HG03520 (cell line): Measurements from ENCODE around the gene IGFBP4.
"Not testable (repeated sequence)": the region's sequence is repeated elsewhere in the genome, so short reads cannot be mapped to it uniquely, and the experiment has no call there.

Experiments used
- ATAC-seq: cut with Tn5 transposase; IDR thresholded peaks from one replicate; pipeline ENCODE4 v1.9.1; 2021; ENCODE audit warnings: mild to moderate bottlenecking, moderate library complexity; ENCODE audit not compliant: unreplicated experiment

IGFBP4 gene

DNA sequence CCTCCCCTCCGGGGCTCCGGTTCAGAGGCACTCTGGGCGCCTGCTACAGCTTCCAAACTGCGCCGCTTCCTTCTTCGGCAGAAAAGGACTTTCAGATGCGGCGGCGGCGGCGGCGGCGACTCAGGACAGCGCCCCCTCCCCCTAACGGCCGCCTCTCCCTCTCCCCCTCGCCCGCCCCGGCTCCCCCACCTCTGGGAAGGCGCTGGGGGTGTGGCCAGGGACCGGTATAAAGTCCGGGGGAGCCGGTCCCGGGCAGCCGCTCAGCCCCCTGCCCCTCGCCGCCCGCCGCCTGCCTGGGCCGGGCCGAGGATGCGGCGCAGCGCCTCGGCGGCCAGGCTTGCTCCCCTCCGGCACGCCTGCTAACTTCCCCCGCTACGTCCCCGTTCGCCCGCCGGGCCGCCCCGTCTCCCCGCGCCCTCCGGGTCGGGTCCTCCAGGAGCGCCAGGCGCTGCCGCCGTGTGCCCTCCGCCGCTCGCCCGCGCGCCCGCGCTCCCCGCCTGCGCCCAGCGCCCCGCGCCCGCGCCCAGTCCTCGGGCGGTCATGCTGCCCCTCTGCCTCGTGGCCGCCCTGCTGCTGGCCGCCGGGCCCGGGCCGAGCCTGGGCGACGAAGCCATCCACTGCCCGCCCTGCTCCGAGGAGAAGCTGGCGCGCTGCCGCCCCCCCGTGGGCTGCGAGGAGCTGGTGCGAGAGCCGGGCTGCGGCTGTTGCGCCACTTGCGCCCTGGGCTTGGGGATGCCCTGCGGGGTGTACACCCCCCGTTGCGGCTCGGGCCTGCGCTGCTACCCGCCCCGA lies at the start of gene IGFBP4:
Gene IGFBP4, plus strand, starts transcription at position 255 of the 792 bp plus-strand sequence. Its CDS starts 286 bp downstream, at position 541.
- no peak for ATAC-seq

DNA sequence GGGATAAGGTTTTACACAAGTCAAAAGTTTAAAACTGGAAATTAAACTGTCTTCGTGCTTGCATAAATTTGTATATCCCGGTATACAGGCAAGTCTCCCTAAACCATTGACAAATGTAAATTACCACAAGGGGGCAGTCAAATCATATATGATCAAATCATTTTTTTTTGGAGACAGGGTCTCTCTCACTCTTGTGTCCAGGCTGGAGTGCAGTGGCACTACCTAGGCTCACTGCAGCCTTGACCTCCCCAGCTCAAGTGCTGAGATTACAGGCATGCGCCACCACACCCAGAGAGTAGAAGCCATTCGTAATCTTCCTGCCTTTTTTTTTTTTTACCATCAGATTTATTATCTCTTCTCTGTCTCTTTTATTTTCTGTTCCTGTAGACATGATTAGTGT lies 44.1 kb upstream of the IGFBP4 start:
- ATAC-seq: no peak

DNA sequence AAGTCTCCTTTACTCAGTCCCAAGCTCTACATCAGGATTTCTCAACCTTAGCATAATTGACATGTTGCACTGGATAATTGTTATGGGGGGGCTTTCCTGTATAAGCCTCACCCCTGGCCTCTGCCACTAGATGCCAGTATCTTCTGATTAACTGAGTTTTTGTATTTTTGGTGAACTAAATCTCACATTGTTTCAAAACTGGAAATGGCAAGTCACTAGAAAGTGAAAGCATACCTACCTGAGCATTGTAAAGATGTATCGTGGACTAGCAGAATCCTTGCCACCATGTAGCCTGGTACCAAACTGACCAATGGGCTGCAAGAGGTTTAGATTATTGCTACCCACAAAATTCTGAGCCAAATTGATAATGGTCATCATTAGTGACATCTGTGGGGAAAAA lies 40.6 kb upstream of the IGFBP4 start:
- ATAC-seq: no peak

DNA sequence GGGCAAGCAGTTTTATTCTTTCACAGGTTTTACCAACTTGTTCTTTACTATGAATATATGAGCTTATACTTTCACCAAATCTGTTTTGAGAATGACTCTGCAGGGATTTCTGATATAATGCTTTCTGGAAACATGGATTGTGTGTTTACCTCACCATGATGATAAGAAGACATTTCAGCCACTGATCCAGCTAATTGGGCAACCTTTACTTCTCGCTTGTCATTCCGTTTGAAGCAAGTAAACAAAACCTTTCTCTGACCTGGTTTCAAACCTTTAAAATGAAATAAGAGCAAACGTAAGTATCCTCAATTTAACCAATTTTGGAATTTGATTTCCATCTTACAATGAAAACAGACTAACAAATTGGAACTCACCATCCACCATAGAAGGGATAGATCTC lies 39.2 kb upstream of the IGFBP4 start:
- ATAC-seq: no peak

DNA sequence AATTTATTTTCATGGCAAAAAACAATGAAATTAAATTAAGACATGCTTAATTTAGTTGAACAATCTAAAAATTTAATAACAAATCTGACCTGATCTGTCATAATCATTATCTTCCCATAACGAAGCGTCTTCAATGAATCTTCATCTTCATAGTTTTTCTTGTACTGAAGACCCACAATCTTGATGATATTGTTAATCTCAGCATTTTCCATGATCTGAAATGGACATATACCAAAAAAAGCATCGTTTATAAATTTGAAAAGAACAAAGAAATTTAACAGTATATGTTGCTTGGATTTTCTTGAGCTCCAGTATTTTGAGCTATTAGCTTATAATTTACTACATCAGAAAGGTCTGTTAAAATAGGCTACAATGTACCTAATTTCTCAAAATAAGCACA lies 35.8 kb upstream of the IGFBP4 start:
- ATAC-seq: no peak

DNA sequence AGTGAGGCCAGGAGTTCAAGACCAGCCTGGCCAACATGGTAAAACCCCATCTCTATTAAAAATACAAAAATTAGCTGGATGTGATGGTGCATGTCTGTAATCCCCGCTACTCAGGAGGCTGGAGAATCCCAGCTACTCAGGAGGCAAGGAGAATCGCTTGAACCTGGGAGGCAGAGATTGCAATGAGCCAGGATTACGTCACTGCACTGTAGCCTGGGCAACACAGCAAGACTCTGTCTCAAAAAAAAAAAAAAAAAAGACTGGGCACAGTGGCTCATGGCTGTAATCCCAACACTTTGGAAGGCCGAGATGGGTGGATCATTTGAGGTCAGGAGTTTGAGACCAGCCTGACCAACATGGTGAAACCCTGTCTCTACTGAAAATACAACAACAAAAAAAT lies 33.7 kb upstream of the IGFBP4 start:
- not testable (repeated sequence) for ATAC-seq

DNA sequence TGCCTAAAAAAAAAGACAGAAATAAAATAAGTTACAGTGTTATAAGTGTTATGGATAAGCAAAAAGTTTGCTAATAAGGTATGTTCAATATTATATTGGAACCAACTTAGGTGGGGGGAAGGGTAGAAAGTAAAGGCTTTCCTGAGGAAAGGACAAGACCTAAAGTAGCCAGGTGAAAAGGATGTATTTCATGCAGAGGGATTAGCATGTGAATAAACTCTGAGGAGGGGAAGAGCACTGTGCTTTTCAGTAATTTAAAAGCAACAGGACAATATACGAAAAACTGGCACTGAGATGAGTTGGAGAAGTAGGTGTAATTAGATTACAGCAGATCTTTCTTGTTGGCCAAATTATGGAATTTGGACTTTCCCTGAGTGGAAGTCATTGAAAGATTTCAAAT lies 33.2 kb upstream of the IGFBP4 start:
- ATAC-seq: no peak

DNA sequence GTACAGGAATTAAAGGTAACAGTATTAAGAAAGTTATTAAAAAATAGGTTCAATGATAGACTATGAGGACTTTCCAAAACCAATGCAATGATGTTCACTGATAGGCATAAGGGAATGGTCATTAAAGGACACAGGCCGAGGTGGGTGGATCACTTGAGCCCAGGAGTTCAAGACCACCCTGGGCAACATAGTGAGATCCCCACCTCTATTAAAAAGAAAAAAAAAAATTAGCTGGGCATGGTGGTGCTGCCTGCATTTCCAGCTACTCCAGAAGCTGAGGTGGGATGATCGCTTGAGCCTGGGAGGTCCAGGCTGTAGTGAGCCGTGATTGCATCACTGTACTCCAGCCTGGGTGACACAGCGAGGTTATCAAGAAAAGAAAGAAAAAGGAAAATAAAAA lies 31.4 kb upstream of the IGFBP4 start:
- no peak for ATAC-seq

DNA sequence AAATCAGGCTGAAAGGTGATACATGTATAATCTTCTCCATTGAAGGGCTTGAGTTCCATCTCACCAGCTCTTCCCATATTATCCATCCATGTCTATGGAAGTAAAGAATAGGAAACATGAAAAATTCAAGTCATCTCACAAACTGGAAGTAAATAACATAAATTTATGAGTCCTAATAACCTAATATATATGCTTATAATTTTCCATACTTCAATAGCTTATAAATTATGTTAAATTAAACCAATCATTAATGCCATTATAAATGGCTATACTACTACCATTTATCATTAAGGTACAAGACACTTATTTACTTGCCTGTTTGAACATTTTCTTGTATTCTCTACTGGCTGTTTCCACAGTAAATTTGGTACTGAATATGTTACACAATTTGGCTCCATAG lies 30.4 kb upstream of the IGFBP4 start:
- ATAC-seq: no peak

DNA sequence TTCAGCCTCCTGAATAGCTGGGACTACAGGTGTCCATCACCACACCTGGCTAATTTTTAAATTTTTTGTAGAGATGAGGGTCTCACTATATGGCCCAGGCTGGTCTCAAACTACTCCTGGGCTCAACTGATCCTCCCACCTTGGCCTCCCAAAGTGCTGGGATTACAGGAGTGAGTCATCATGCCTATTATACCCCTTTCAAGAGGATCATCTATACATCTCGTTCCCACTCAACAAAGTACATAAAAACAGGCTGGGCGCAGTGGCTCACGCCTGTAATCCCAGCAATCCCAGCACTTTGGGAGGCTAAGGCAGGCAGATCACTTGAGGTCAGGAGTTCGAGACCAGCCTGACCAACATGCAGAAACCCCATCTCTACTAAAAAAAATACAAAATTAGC lies 28.9 kb upstream of the IGFBP4 start:
- ATAC-seq: not testable (repeated sequence)

DNA sequence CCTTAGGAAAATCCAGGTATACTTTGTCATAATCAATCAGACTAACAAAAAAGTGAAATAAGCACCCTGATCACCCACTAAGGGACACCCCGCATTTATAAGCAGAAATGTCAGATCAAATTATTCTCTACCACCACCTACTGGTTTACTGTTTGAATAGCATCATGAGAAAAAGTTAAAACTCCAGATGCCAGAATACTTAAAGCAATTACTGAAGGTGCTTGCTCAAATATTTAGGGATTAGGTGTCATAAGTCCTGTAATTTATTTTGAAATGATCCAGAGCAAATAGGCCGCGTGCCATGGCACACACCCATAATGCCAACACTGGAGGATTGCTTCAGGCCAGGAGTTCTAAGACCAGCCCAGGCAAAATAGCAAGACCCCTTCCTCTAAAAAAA lies 27.9 kb upstream of the IGFBP4 start:
- ATAC-seq: no peak

DNA sequence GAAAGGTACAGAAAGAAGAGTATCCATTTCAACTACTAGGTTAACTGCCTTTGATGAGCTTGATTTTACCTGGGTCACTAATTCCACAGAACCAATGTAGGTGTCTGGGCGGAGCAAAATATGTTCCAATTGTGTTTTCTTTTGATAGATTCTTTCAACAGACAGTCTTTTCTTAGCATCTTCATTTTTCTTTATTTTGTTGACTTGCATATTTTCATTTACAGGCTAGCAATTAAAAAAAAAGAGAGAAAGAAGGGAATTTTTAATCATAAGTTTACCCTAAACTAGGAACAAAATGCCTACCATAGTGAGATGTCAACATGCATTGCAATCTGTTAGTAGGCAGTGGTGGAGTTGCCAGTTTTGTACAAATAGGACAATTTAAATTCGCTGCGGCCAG lies 26.6 kb upstream of the IGFBP4 start:
- ATAC-seq: no peak

DNA sequence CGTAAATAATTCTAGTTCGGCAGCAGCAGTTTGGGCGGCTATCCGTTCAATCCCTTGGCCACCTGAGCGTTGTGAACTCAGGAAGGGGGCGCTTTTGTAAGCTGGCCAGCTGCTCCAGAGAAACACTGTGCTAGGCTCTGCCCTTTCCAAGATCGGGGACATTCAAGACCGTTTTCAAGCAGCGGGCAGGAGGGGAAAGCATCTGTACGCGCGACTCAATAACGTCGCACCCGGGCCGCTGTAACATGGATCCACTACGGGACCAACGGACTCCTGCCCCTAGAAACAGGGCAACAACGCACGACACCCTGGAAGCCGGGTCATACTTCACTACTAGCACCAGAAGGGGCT lies 26.0 kb upstream of the IGFBP4 start:
- ATAC-seq: no peak

DNA sequence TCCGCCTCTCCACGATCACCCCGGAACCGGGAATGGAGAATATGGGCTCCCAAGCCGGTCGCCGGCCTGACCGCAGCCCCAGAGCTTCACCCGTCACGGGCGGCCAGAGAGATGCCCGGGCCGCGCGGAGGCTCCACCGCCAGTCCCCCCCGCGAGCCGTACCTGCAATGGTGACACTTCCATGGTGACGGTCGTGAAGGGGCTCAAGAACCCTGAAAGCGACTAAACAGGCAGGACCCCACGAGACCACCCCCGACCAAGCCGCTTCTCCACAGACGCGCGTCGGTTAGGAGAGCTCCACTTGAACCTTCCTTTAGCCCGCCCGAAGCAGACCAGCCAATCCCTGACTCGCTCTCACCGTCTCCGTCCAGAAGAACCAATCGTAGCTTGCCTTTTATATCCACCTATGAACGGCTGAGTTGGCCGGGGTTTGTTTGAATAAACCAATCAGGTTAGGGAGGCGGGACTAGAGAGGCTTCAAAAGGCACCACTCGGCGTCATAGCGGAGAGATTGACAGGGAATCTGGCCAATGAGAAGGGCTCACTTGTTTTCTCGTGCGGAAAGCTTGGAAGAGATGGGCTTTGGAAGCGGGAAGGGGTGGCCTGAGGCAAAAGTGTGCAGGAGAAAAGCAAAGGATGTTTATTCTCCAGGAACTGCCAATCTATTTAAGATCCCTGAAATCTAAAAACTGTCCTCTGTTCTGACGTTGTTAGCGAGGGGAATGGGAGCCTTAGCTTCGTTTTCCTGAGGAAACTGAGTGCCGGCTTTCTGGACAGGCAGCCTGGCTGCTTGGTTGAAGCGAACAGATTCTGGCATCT lies 25.4 kb upstream of the IGFBP4 start, which contains the start of gene TOP2A:
Gene TOP2A, minus strand, starts transcription at position 288 of the 819 bp plus-strand sequence. Its CDS starts 105 bp downstream, at position 183.
- peak; percentile 95 for ATAC-seq

DNA sequence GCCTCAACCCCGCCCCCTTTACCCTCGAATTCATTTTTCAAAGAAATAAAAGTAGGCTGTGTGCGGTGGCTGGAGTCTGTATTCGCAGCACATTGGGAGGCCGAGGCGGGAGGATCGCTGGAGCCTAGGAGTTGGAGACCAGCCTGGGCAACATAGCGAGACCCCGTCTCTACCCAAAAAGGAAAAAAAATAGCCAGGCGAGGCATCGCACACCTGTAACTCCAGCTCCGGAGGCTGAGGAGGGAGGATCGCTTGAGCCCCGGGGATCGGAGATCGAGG lies 24.9 kb upstream of the IGFBP4 start:
- ATAC-seq: no peak

DNA sequence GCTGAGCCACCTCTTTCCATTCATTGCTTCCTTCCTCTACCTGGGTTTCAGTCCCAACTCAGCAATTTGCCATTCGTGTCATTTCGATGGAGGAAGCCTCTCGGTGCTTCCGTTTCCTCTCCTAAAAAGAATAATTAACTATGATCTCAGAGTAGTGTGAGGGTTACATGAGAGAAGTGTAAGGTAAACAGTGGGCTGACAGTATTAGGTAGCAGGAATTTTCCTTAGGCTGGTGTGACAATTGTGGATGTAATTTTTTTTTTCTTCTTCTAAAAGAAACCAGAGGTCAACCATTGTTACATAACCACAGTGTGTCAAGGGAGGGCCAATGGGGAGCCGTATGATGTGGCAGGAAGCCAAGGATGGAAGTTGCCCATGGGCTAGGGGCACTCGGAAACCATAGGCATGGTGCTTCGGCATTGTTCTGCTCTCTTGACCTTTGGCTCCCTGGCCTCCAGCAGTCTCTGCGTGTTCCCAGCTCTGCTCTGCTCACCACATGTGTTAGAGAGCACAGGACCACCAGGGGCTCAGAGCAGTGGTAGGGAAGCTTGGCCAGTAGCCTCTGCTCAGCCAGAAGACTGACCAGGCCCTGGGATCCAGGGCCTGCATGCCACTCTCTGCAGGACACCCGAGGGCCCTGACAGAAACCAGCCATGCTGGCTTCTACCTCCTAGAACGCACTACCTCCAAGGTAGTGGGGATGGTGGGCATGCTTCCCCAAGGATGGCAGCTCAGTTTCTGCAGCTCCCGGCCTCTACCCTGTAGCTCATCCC lies 23.5 kb upstream of the IGFBP4 start:
- no peak for ATAC-seq

DNA sequence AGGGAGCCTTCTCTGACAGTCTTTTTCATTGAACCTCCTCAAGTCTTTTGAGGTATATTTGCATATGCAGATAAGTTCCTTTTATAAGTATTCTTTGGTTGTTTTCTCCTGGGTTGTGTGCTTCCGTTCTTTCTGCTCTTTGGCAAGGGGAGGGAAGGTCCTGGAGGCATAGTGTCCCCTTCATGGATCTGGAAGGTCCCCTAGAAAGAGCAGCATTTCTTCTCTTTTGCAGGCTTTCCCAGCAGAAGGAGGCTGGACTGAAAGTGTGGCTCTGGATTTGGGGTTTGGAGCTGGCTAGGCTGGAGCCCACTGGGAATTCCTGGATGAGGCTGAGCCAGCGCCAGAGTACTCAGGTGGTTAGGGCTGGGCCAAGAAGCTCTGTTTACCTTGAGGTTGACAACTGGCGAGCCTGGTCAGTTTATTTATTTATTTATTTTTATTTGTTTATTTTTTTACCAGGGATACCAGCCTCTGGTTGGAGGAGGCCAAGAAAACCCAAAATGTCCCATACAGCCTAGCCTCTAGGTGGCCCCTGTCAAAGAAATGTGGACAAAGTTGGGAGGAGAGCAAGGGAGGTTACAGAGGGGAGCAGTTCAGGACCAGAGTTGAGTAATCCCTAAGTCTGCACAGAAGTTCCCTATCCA lies 20.1 kb upstream of the IGFBP4 start:
- ATAC-seq: no peak

DNA sequence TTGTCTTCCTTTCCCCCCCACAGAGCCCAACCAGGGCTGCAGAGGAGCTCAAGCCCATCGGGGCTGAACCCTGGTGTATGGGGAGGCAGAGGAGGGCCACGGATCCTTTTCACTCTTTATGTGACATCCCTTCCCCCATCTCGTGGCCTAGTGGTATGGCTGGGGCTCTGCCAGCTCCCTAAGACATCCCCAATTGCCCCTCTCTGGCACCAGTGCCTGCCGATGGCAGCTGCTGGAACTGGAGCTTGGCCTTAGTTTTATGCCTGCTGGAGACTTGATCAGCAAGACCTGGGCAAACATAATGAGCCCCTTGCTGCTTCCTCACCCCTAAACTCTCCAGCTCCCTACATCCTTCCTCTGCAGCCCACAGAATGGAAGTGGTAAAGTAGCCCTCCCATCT lies 17.5 kb upstream of the IGFBP4 start:
- ATAC-seq: no peak

DNA sequence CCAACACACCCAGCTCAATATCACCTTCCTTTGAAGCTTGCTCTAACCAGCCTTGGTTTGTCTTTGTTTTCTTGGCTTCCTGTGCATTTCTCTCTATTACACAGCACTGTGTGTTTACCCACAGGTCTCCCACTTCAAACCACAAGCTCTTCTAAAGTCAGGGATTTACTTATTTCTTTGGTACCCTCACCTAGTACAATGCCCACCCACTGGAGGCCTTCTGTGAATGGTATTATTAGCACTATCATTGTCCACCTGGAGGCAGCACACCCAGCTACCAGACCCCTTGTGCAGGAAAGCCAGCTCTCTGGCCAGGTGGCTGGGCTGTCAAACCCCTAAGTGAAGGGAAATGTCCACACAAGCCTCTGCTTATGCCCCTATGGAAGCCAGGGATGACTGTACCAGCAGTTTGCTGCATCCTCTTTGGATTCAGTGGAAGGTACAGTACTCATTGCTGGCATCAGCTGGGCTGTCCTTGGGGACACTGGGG lies 16.2 kb upstream of the IGFBP4 start:
- no peak for ATAC-seq

DNA sequence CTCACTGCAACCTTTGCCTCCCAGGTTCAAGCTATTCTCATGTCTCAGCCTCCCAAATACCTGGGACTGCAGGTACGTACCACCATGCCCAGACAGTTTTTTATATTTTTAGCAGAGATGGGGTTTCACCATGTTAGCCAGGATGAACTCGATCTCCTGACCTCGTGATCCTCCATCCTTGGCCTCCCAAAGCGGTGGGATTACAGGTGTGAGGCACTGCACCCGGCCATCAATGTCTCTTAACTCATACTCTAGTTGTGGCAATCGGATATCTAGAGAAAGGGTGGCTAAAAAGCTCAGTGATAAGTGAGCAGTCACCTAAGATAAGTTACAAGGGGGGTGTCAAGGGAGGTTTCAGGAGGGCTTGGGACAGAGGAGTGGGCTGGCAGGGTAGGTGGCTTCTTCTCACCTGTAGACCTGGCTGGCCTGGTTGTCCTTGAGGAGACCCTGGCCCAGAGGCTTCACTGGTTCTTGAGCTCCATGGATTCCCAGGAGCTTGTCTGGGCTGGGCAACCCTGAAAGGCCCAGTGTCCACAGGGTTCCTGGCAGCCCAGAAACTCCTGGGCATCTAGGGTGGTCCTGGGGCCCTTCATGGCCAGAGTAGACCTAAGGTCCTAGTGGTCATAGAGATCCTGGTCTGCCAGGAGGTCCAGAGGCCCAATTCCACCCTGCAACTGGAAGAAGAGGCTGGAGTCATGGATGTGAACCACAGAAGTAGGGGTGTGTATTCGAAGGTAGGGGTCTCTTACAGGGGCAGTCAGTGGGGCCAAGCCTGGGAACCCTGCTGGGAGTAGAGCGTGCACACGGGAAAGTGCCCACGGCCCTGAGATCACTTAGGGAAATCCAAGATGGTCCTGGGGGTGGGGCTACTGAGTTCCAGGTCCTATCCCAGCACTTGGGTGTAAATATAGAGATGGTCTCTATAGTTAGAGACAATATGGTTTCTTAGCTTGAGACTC lies 12.7 kb upstream of the IGFBP4 start:
- ATAC-seq: no peak
